Omental fat pad (tissue), 4 donors: ENCODE measurements around the gene SHISA9. TPM values are rescaled to one million over a fixed set of nuclear protein-coding genes. Genes with fewer than 3 reads are reported as not detected.

Experiments used
- ATAC-seq: fragments of 150-250 bp; one replicate; pipeline ENCODE4 v1.9.1; 2016; ENCODE audit warnings: mild to moderate bottlenecking, moderate library complexity; ENCODE audit not compliant: low FRiP score
- DNase-seq: peaks from one replicate; pipeline ENCODE4 v3.0.0-alpha.2; 2019; ENCODE audit warnings: low spot score
- total RNA-seq, 4 donors: library from RNA; depleted of rRNA; stranded (reverse); fragments of >200 nt; gene quantifications; one replicate each; pipeline ENCODE4 v1.1.0, GENCODE V29; 2016
- TF ChIP-seq, protein P1 (sequence below), 3 donors: fragments of 450-650 bp; IDR thresholded peaks; one replicate each; pipeline ENCODE4 v1.5.1; 2016 to 2017; ENCODE audit warnings: antibody characterized with exemption in 3 of 3, mild to moderate bottlenecking in 3 of 3, moderate library complexity in 2 of 3

Gene SHISA9
- total RNA-seq, 4 donors from 2014 or later = 1.1 TPM; not detected in 3

- ATAC-seq (no peak), DNase-seq (no peak)
These were observed 193.7 kb downstream of the SHISA9 start for GRCh38 chr16:13095061-13095460.

DNA sequence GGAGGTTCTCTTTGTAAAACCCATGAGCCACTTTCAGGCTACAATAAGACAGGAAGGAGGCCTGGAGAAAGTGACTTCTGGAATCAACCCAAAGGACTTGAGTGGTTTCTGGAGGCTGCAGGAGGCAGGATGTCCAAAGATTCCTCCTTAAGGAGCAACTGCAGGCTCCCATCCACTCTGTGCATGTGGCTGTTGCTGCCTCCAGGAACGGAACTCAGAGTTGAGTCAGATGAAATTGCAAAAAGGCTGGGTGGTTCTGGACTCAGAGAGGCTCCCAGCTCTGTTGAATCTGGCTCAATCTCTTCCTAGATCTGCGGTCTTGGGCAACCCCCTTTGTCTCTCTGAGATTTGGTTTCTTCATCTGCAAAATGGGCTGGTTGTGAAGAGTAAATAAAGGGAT, 197.1 kb downstream of the SHISA9 start:
- no peak for ATAC-seq
- TF ChIP-seq, protein P1, sequence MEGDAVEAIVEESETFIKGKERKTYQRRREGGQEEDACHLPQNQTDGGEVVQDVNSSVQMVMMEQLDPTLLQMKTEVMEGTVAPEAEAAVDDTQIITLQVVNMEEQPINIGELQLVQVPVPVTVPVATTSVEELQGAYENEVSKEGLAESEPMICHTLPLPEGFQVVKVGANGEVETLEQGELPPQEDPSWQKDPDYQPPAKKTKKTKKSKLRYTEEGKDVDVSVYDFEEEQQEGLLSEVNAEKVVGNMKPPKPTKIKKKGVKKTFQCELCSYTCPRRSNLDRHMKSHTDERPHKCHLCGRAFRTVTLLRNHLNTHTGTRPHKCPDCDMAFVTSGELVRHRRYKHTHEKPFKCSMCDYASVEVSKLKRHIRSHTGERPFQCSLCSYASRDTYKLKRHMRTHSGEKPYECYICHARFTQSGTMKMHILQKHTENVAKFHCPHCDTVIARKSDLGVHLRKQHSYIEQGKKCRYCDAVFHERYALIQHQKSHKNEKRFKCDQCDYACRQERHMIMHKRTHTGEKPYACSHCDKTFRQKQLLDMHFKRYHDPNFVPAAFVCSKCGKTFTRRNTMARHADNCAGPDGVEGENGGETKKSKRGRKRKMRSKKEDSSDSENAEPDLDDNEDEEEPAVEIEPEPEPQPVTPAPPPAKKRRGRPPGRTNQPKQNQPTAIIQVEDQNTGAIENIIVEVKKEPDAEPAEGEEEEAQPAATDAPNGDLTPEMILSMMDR (IDR thresholded peaks at IDR 0.05) = no peak
- no peak for DNase-seq

More at GRCh38 chr16:13095061-13095460, 193.7 kb downstream of the SHISA9 start:
- TF ChIP-seq, protein P1 (IDR thresholded peaks at IDR 0.05) = no peak

- TF ChIP-seq, protein P1 (IDR thresholded peaks at IDR 0.05) = no peak
- DNase-seq = no peak
These were observed 198.4 kb downstream of the SHISA9 start for GRCh38 chr16:13099822-13100221.

DNA sequence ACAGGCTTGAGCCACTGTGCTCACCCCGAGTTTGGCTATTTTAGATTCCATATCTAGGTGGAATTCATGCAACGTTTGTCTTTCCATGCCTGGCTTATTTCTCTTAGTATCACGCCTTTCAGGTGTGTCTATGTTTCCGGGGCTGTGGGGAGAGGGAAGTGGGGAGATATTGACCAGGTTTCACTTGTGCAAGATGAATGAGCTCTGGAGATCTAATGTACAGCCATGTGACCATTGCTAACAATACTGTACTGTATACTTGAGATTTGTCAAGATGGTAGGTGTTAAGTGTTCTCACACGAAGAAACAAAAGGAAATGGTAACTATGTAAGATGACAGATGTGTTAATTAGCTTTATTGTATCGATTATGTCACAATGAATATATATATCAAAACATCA, 199.6 kb downstream of the SHISA9 start:
- ATAC-seq (no peak), DNase-seq (no peak)
- TF ChIP-seq, protein P1 (IDR thresholded peaks at IDR 0.05) = no peak

More at GRCh38 chr16:13099822-13100221, 198.4 kb downstream of the SHISA9 start:
- ATAC-seq = no peak

DNA sequence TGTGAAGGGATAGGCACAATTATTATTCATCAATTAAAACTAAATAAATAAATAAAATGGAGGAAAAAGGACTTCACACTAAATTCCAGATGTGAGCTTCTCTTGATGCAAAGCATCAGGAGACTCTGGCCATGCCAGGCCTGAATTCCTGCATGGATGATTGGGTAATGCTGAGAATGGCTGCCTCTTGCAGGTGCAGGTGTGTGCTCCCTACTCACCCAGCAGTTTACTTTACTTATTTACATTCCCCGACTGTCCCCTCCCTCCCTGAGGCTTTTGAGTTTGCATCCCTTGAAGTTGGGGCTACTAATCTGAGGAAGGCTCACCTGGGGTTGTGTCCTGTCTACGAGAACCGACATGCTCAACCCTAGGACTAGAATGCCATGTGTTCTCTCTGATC, 200.4 kb downstream of the SHISA9 start:
- ATAC-seq (no peak), DNase-seq (no peak)
- TF ChIP-seq, protein P1 (IDR thresholded peaks at IDR 0.05) = no peak

DNA sequence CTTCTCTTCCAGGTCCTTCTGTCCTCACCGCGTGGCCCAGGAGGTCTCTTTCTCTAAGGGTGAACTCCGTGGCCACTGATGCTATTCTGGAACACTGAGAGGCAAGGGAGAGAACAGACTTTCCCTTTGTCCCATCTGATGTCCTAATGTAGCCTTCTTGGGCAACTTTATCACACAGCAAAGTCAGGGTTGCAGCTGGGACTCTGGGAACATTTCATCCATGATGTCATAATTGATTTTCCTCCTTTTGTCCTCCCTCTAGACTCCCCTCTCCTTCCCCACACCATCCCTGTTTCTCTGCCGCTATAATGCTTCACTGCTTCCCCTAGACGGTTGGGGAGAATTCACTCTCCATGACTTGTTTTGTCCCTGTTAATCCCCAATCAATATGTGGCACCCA, 201.0 kb downstream of the SHISA9 start:
- no peak for DNase-seq
- no peak for ATAC-seq
- TF ChIP-seq, protein P1 (IDR thresholded peaks at IDR 0.05) = no peak

GRCh38 chr16:13103831-13104530, 202.6 kb downstream of the SHISA9 start:
- TF ChIP-seq, protein P1 (IDR thresholded peaks at IDR 0.05) = no peak
- ATAC-seq = no peak
- no peak for DNase-seq
